ENCODE results near the gene PBRM1.

DNA sequence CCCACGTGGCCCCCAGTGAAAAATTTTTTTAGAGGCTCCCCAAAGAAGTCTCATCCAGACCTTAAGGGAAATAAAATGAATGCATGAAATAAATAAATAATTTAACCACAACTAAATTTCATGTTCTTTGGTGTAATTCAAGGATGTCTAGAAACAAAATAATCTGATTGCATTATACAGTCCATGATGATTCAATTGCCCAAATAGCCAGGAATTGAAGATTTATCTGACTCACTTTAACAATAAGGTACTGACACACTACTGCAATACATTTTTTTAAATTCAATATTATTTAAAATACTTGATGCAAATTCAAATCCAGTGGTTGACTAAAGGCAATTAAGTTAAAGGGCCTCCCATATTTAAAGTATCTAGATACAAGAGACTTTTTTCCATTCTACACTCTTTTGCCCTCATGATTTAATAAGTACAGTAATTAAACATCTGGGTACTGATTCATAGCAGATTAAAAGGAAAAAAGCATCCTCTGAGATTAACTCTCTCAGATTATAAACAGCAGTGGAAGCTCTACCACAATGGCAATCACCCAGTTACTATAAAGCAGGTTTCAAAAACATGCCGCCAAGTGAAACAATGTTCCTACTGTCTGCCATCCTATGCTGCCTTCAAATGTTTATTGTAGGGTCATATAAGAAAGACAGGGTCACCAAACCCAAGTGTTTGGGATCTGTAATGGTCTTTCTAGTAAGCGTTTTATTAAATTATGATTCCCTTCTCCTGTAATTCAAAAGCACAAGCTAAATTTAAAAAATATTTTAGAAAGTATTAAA lies 139.4 kb downstream of the PBRM1 start:
- TF ChIP-seq, protein P1, sequence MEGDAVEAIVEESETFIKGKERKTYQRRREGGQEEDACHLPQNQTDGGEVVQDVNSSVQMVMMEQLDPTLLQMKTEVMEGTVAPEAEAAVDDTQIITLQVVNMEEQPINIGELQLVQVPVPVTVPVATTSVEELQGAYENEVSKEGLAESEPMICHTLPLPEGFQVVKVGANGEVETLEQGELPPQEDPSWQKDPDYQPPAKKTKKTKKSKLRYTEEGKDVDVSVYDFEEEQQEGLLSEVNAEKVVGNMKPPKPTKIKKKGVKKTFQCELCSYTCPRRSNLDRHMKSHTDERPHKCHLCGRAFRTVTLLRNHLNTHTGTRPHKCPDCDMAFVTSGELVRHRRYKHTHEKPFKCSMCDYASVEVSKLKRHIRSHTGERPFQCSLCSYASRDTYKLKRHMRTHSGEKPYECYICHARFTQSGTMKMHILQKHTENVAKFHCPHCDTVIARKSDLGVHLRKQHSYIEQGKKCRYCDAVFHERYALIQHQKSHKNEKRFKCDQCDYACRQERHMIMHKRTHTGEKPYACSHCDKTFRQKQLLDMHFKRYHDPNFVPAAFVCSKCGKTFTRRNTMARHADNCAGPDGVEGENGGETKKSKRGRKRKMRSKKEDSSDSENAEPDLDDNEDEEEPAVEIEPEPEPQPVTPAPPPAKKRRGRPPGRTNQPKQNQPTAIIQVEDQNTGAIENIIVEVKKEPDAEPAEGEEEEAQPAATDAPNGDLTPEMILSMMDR (conservative IDR thresholded peaks at IDR 0.05; ENCODE audit: low read depth in 2 of 2): no peak
- no peak for TF ChIP-seq JUNB (IDR thresholded peaks at IDR 0.05; ENCODE audit: unreplicated experiment)
- TF ChIP-seq EZH2 (IDR thresholded peaks at IDR 0.05; ENCODE audit: low read depth, unreplicated experiment): no peak
- TF ChIP-seq, protein P2, sequence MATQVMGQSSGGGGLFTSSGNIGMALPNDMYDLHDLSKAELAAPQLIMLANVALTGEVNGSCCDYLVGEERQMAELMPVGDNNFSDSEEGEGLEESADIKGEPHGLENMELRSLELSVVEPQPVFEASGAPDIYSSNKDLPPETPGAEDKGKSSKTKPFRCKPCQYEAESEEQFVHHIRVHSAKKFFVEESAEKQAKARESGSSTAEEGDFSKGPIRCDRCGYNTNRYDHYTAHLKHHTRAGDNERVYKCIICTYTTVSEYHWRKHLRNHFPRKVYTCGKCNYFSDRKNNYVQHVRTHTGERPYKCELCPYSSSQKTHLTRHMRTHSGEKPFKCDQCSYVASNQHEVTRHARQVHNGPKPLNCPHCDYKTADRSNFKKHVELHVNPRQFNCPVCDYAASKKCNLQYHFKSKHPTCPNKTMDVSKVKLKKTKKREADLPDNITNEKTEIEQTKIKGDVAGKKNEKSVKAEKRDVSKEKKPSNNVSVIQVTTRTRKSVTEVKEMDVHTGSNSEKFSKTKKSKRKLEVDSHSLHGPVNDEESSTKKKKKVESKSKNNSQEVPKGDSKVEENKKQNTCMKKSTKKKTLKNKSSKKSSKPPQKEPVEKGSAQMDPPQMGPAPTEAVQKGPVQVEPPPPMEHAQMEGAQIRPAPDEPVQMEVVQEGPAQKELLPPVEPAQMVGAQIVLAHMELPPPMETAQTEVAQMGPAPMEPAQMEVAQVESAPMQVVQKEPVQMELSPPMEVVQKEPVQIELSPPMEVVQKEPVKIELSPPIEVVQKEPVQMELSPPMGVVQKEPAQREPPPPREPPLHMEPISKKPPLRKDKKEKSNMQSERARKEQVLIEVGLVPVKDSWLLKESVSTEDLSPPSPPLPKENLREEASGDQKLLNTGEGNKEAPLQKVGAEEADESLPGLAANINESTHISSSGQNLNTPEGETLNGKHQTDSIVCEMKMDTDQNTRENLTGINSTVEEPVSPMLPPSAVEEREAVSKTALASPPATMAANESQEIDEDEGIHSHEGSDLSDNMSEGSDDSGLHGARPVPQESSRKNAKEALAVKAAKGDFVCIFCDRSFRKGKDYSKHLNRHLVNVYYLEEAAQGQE (IDR thresholded peaks at IDR 0.05; ENCODE audit: unreplicated experiment): no peak
- no peak for TF ChIP-seq CREB1 (CRISPR knock-in tag; IDR thresholded peaks at IDR 0.05; ENCODE audit: low read depth)
- TF ChIP-seq, protein P3, sequence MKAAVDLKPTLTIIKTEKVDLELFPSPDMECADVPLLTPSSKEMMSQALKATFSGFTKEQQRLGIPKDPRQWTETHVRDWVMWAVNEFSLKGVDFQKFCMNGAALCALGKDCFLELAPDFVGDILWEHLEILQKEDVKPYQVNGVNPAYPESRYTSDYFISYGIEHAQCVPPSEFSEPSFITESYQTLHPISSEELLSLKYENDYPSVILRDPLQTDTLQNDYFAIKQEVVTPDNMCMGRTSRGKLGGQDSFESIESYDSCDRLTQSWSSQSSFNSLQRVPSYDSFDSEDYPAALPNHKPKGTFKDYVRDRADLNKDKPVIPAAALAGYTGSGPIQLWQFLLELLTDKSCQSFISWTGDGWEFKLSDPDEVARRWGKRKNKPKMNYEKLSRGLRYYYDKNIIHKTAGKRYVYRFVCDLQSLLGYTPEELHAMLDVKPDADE (IDR thresholded peaks at IDR 0.05): no peak
- TF ChIP-seq POLR2AphosphoS5 (IDR thresholded peaks at IDR 0.05; ENCODE audit: low read depth): no peak
- TF ChIP-seq ZNF331 (CRISPR knock-in tag; IDR thresholded peaks at IDR 0.05; ENCODE audit: low read depth): no peak
- TF ChIP-seq EZH2phosphoT487 (IDR thresholded peaks at IDR 0.05; ENCODE audit: unreplicated experiment): no peak
- TF ChIP-seq NANOG (IDR thresholded peaks at IDR 0.05; ENCODE audit: borderline replicate concordance): no peak
- TF ChIP-seq, protein P4, sequence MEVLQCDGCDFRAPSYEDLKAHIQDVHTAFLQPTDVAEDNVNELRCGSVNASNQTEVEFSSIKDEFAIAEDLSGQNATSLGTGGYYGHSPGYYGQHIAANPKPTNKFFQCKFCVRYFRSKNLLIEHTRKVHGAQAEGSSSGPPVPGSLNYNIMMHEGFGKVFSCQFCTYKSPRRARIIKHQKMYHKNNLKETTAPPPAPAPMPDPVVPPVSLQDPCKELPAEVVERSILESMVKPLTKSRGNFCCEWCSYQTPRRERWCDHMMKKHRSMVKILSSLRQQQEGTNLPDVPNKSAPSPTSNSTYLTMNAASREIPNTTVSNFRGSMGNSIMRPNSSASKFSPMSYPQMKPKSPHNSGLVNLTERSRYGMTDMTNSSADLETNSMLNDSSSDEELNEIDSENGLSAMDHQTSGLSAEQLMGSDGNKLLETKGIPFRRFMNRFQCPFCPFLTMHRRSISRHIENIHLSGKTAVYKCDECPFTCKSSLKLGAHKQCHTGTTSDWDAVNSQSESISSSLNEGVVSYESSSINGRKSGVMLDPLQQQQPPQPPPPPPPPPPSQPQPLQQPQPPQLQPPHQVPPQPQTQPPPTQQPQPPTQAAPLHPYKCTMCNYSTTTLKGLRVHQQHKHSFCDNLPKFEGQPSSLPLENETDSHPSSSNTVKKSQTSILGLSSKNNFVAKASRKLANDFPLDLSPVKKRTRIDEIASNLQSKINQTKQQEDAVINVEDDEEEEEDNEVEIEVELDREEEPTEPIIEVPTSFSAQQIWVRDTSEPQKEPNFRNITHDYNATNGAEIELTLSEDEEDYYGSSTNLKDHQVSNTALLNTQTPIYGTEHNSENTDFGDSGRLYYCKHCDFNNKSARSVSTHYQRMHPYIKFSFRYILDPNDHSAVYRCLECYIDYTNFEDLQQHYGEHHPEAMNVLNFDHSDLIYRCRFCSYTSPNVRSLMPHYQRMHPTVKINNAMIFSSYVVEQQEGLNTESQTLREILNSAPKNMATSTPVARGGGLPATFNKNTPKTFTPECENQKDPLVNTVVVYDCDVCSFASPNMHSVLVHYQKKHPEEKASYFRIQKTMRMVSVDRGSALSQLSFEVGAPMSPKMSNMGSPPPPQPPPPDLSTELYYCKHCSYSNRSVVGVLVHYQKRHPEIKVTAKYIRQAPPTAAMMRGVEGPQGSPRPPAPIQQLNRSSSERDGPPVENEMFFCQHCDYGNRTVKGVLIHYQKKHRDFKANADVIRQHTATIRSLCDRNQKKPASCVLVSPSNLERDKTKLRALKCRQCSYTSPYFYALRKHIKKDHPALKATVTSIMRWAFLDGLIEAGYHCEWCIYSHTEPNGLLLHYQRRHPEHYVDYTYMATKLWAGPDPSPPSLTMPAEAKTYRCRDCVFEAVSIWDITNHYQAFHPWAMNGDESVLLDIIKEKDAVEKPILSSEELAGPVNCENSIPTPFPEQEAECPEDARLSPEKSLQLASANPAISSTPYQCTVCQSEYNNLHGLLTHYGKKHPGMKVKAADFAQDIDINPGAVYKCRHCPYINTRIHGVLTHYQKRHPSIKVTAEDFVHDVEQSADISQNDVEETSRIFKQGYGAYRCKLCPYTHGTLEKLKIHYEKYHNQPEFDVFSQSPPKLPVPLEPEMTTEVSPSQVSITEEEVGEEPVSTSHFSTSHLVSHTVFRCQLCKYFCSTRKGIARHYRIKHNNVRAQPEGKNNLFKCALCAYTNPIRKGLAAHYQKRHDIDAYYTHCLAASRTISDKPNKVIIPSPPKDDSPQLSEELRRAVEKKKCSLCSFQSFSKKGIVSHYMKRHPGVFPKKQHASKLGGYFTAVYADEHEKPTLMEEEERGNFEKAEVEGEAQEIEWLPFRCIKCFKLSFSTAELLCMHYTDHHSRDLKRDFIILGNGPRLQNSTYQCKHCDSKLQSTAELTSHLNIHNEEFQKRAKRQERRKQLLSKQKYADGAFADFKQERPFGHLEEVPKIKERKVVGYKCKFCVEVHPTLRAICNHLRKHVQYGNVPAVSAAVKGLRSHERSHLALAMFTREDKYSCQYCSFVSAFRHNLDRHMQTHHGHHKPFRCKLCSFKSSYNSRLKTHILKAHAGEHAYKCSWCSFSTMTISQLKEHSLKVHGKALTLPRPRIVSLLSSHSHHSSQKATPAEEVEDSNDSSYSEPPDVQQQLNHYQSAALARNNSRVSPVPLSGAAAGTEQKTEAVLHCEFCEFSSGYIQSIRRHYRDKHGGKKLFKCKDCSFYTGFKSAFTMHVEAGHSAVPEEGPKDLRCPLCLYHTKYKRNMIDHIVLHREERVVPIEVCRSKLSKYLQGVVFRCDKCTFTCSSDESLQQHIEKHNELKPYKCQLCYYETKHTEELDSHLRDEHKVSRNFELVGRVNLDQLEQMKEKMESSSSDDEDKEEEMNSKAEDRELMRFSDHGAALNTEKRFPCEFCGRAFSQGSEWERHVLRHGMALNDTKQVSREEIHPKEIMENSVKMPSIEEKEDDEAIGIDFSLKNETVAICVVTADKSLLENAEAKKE (CRISPR knock-in tag; IDR thresholded peaks at IDR 0.05): no peak
- no peak for TF ChIP-seq ZNF114 (CRISPR knock-in tag; IDR thresholded peaks at IDR 0.05)

Data from GM23338 (cell line).